Astrocyte (in vitro differentiated cells and primary cell): ENCODE data around the gene SLCO2A1. TPM values are rescaled to one million over a fixed set of nuclear protein-coding genes. Genes with fewer than 3 reads are reported as not detected.

Experiments
- DNase-seq: peaks from one replicate; pipeline ENCODE4 v3.0.0-alpha.2; 2010; ENCODE audit warnings: low read depth
- FAIRE-seq: peaks from 2 replicates; lab custom pipeline; 2011; peaks lifted over from hg19 to GRCh38; lab: Jason Lieb, UNC
- H2AFZ ChIP-seq: 2 replicates; pipeline ENCODE4 v1.6.0; 2012; ENCODE audit warnings: low read depth, low read length, inconsistent platforms
- H3K27ac ChIP-seq: 2 replicates; pipeline ENCODE4 v1.5.1; 2011; ENCODE audit warnings: low read depth, low read length, inconsistent platforms
- H3K27me3 ChIP-seq: 2 replicates; pipeline ENCODE4 v1.6.0; 2011; ENCODE audit warnings: low read length, inconsistent platforms; ENCODE audit not compliant: insufficient read depth
- H3K36me3 ChIP-seq: 2 replicates; pipeline ENCODE4 v1.5.1; 2011; ENCODE audit warnings: low read length, inconsistent platforms; ENCODE audit not compliant: insufficient read depth
- H3K4me1 ChIP-seq: 2 replicates; pipeline ENCODE4 v1.5.1; 2011; ENCODE audit warnings: low read length, inconsistent platforms; ENCODE audit not compliant: insufficient read depth
- H3K4me2 ChIP-seq: 2 replicates; pipeline ENCODE4 v1.6.0; 2012; ENCODE audit warnings: low read length, inconsistent platforms
- H3K4me3 ChIP-seq: 2 replicates; pipeline ENCODE4 v1.5.1; 2011; ENCODE audit warnings: low read depth, mild to moderate bottlenecking, low read length, inconsistent platforms; ENCODE audit not compliant: insufficient read depth
- H3K79me2 ChIP-seq: 2 replicates; pipeline ENCODE4 v1.6.0; 2012; ENCODE audit warnings: mild to moderate bottlenecking, low read length, inconsistent platforms; ENCODE audit not compliant: insufficient read depth
- H3K9ac ChIP-seq: 2 replicates; pipeline ENCODE4 v1.6.0; 2012; ENCODE audit warnings: mild to moderate bottlenecking, low read length, inconsistent platforms
- H3K9me3 ChIP-seq: 2 replicates; pipeline ENCODE4 v1.5.1; 2012; ENCODE audit warnings: low read depth, mild to moderate bottlenecking, low read length, inconsistent platforms; ENCODE audit not compliant: insufficient read depth
- H4K20me1 ChIP-seq: 2 replicates; pipeline ENCODE4 v1.6.0; 2012; ENCODE audit warnings: low read length, inconsistent platforms; ENCODE audit not compliant: insufficient read depth
- H3K27ac Mint-ChIP-seq: one replicate; pipeline ENCODE4 v1.8.0; 2021; ENCODE audit warnings: mild to moderate bottlenecking, mixed read lengths; ENCODE audit not compliant: unreplicated experiment
- H3K27me3 Mint-ChIP-seq: one replicate; pipeline ENCODE4 v1.8.0; 2021; ENCODE audit warnings: low read depth, mixed read lengths; ENCODE audit not compliant: unreplicated experiment
- H3K36me3 Mint-ChIP-seq: one replicate; pipeline ENCODE4 v1.8.0; 2021; ENCODE audit warnings: low read depth, mixed read lengths; ENCODE audit not compliant: unreplicated experiment
- H3K4me1 Mint-ChIP-seq: one replicate; pipeline ENCODE4 v1.8.0; 2021; ENCODE audit warnings: low read depth, mixed read lengths; ENCODE audit not compliant: unreplicated experiment
- H3K4me3 Mint-ChIP-seq: one replicate; pipeline ENCODE4 v1.8.0; 2021; ENCODE audit warnings: mild to moderate bottlenecking, moderate library complexity, mixed read lengths; ENCODE audit not compliant: unreplicated experiment
- H3K9me3 Mint-ChIP-seq: one replicate; pipeline ENCODE4 v1.8.0; 2021; ENCODE audit warnings: mild to moderate bottlenecking, mixed read lengths; ENCODE audit not compliant: unreplicated experiment
- EZH2 ChIP-seq: IDR thresholded peaks from 2 replicates; pipeline ENCODE4 v1.6.1; 2012; ENCODE audit warnings: mild to moderate bottlenecking, low read length, inconsistent platforms; ENCODE audit not compliant: insufficient read depth
- total RNA-seq: library from RNA; stranded (reverse); gene quantifications from 2 replicates; pipeline ENCODE4 v1.2.1, GENCODE V29; 2021
- TF ChIP-seq, protein P1 (sequence below): IDR thresholded peaks from 2 replicates; pipeline ENCODE4 v1.5.1; 2011; ENCODE audit warnings: low read depth, mild to moderate bottlenecking, inconsistent platforms, low read length, moderate library complexity; ENCODE audit not compliant: insufficient read depth

Gene SLCO2A1
- total RNA-seq, 1 donor from 2014 or later, result 2.1 TPM

DNA sequence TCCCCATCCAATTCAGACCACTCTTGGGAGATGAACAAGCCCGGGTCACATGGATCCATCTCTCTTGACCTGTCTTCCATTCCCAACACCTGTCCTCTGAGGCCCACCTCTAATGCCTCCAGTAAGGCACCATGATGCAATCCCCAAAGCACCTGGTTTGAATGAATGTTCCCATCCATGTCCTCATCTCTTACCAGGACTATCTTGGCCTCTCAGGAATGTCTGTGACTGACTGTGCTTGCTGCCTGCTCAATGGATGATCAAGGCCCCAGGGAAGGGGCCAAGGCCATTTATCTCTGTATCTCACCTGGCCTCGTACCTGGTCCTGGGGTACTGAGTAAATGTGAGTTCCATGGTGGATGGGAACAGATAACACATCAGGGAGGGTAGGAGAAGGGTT is 49.7 kb downstream of the SLCO2A1 start:
- H3K4me3 Mint-ChIP-seq, result no peak overlapping the region
- H3K36me3 ChIP-seq, result no peaks in the 10 kb centered on the region
- H3K4me1 ChIP-seq, result no peaks in the 10 kb centered on the region
- H4K20me1 ChIP-seq, result no peaks in the 10 kb centered on the region
- FAIRE-seq (no peak), DNase-seq (no peak)
- H3K36me3 Mint-ChIP-seq, result peaks cover 10% of the 10 kb centered on the region
- no peaks in the 10 kb centered on the region for H3K4me1 Mint-ChIP-seq
- H3K27me3 Mint-ChIP-seq, result peaks cover 81% of the 10 kb centered on the region
- no peaks in the 10 kb centered on the region for H3K27me3 ChIP-seq
- H3K27ac ChIP-seq, result no peak overlapping the region
- TF ChIP-seq EZH2, result no peak
- TF ChIP-seq, protein P1, sequence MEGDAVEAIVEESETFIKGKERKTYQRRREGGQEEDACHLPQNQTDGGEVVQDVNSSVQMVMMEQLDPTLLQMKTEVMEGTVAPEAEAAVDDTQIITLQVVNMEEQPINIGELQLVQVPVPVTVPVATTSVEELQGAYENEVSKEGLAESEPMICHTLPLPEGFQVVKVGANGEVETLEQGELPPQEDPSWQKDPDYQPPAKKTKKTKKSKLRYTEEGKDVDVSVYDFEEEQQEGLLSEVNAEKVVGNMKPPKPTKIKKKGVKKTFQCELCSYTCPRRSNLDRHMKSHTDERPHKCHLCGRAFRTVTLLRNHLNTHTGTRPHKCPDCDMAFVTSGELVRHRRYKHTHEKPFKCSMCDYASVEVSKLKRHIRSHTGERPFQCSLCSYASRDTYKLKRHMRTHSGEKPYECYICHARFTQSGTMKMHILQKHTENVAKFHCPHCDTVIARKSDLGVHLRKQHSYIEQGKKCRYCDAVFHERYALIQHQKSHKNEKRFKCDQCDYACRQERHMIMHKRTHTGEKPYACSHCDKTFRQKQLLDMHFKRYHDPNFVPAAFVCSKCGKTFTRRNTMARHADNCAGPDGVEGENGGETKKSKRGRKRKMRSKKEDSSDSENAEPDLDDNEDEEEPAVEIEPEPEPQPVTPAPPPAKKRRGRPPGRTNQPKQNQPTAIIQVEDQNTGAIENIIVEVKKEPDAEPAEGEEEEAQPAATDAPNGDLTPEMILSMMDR, result no peak
- no peaks in the 10 kb centered on the region for H3K79me2 ChIP-seq
- H3K27ac Mint-ChIP-seq, result no peak overlapping the region
- no peaks in the 10 kb centered on the region for H3K9me3 ChIP-seq
- H3K4me2 ChIP-seq, result no peak overlapping the region
- no peak overlapping the region for H3K4me3 ChIP-seq
- peaks cover 20% of the 10 kb centered on the region for H3K9me3 Mint-ChIP-seq
- H2AFZ ChIP-seq, result no peak overlapping the region
- no peak overlapping the region for H3K9ac ChIP-seq

DNA sequence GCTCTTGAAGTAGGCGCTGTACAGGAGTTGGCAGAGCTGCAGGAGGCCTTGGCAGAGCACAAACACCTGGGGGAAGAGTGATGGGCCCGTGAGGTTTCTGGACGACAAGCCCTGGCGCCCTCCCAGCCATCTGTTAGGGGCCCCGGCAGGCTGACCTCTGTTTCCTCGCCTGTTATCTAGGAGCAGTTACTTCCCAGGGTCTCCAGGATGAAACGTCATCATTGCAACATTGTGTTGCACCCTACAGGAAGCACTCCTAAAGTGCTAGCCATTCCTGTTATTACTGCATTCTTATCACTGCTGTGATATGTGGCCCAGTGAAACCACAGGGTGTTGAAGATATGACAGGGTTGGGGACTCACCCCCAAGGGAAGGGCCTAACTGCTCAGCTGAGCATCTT is 50.2 kb downstream of the SLCO2A1 start:
- no peak overlapping the region for H3K4me2 ChIP-seq
- no peaks in the 10 kb centered on the region for H3K4me1 ChIP-seq
- H3K36me3 Mint-ChIP-seq, result peaks cover 13% of the 10 kb centered on the region
- H3K79me2 ChIP-seq, result no peaks in the 10 kb centered on the region
- H3K27ac ChIP-seq, result no peak overlapping the region
- no peaks in the 10 kb centered on the region for H3K4me1 Mint-ChIP-seq
- no peaks in the 10 kb centered on the region for H3K9me3 ChIP-seq
- no peaks in the 10 kb centered on the region for H3K27me3 ChIP-seq
- DNase-seq (no peak), FAIRE-seq (no peak)
- no peaks in the 10 kb centered on the region for H3K36me3 ChIP-seq
- H3K4me3 Mint-ChIP-seq, result no peak overlapping the region
- no peak overlapping the region for H3K9ac ChIP-seq
- H2AFZ ChIP-seq, result no peak overlapping the region
- TF ChIP-seq, protein P1, result no peak
- TF ChIP-seq EZH2, result no peak
- H3K4me3 ChIP-seq, result no peak overlapping the region
- no peaks in the 10 kb centered on the region for H4K20me1 ChIP-seq
- peaks cover 20% of the 10 kb centered on the region for H3K9me3 Mint-ChIP-seq
- H3K27me3 Mint-ChIP-seq, result peaks cover 81% of the 10 kb centered on the region
- no peak overlapping the region for H3K27ac Mint-ChIP-seq

DNA sequence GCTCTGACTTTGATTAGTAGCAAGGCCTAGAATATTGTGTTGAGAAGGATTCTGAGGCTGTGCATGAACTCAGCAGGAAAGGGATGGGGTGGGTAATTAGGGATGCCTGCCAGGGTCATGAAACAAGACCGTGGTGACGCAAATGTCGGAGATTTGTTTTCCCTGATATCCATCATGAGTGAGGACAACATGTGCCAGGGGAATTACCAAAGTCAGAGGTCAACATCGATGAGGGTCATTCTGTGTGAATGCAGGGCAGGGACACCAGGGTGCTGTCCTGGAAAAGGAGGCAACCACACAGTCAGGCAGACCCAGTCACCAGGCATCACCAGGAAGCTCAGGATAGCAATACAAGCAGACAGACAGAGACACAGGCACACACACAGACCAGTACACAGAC is 52.2 kb downstream of the SLCO2A1 start:
- no peaks in the 10 kb centered on the region for H3K4me1 ChIP-seq
- no peak overlapping the region for H3K27ac Mint-ChIP-seq
- TF ChIP-seq, protein P1, result no peak
- TF ChIP-seq EZH2, result no peak
- H3K4me2 ChIP-seq, result no peak overlapping the region
- H3K9me3 Mint-ChIP-seq, result peaks cover 20% of the 10 kb centered on the region
- no peak overlapping the region for H3K9ac ChIP-seq
- no peak for FAIRE-seq
- peaks cover 13% of the 10 kb centered on the region for H3K36me3 Mint-ChIP-seq
- no peak overlapping the region for H3K4me3 Mint-ChIP-seq
- H3K27me3 Mint-ChIP-seq, result peaks cover 77% of the 10 kb centered on the region
- H3K4me1 Mint-ChIP-seq, result no peaks in the 10 kb centered on the region
- no peaks in the 10 kb centered on the region for H4K20me1 ChIP-seq
- H3K79me2 ChIP-seq, result no peaks in the 10 kb centered on the region
- no peaks in the 10 kb centered on the region for H3K9me3 ChIP-seq
- no peaks in the 10 kb centered on the region for H3K36me3 ChIP-seq
- no peak for DNase-seq
- H3K4me3 ChIP-seq, result no peak overlapping the region
- H3K27ac ChIP-seq, result no peak overlapping the region
- H2AFZ ChIP-seq, result no peak overlapping the region
- no peaks in the 10 kb centered on the region for H3K27me3 ChIP-seq
